ENCODE data around the gene CHMP4A. TPM values are rescaled to one million over a fixed set of nuclear protein-coding genes. Genes with fewer than 3 reads are reported as not detected.

CHMP4A gene
- total and polyA plus RNA-seq, 9 of the 15 experiments (the other 6 are each of a cell fraction or from before 2014, with no cell fraction given) = 28.8 to 104 (median 52.7) TPM

DNA sequence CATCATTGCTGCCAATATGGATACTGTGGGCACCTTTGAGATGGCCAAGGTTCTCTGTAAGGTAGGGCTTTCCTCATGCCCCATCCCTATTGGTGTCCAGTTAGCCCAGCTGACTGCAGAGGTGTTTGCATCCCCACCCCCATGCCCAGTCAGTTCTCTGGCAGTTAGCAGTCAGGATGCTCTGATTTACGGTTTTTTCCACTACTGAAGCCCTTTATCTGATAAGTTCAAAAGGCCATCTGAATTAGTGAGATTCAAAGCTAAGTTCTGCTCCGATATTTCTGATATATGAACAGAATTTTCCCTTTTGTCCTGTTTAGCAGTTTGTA, 20.2 kb upstream of the CHMP4A start (continued):
- TF ChIP-seq, protein P1, sequence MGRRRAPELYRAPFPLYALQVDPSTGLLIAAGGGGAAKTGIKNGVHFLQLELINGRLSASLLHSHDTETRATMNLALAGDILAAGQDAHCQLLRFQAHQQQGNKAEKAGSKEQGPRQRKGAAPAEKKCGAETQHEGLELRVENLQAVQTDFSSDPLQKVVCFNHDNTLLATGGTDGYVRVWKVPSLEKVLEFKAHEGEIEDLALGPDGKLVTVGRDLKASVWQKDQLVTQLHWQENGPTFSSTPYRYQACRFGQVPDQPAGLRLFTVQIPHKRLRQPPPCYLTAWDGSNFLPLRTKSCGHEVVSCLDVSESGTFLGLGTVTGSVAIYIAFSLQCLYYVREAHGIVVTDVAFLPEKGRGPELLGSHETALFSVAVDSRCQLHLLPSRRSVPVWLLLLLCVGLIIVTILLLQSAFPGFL (CRISPR knock-in tag; IDR thresholded peaks at IDR 0.05) = no peak
- TF ChIP-seq PHTF2 (CRISPR knock-in tag; IDR thresholded peaks at IDR 0.05) (no peak), KDM4B (IDR thresholded peaks at IDR 0.05; ENCODE audit: borderline replicate concordance in 2 of 2, low read depth in 1 of 2) (no peak), TEAD1 (CRISPR knock-in tag; IDR thresholded peaks at IDR 0.05) (0 out of 4 replicates have a peak, but pooled peaks of 1 of the 2 experiments have one; percentile 25)

DNA sequence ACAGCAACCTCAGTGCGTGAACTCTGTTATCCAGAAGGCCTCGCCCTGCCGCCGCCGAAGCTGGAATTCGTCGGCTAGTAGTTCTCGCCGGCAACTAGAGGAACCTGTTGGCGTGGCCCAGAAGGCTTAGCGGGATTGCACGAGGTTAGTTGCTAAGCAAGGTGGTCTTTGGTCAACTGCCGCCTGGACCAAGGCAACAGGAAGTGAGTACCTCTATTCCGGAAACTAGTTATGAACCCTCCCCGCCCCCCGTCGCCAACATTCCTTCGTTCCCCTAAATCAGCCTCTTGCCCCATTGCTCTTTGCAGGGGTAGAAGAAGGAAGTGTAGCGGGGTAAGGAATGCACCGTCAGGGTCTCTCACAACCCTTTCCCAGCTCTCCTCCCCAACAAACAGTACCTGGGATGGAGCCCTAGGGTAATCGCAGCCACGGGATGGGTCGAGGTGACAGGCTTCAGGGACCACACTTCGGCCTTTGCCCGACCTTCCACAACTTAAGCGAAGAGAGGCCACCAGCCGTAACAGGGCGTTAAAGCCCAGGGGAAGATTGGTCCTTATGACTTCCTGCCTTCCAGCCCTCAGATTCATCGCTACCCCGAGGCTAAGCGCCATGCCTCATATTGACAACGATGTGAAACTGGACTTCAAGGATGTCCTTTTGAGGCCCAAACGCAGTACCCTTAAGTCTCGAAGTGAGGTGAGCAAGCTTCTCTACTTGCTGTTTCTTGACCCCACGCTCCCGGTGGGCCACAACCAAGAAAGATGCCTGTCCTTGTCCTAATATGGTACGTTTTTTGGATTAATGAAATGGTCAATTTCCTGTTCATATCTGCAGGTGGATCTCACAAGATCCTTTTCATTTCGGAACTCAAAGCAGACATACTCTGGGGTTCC, 19.6 kb upstream of the CHMP4A start, which contains the start of gene GMPR2:
TSS of gene GMPR2 (plus strand) at position 285 of the 893 bp plus-strand sequence. CDS start at position 610, 325 bp downstream.
- Histone ChIP-seq H3K9ac (ENCODE audit: insufficient read depth in 1 of 2, low read depth in 2 of 2, low read length in 2 of 2) (peak within 1 kb of the TSS; percentile 72 to 94), H3K4me1 (replicated peaks in 1 of 2; ENCODE audit: control insufficient read depth in 2 of 2, insufficient read depth in 2 of 2, low read length in 2 of 2) (peaks cover 6 to 15% of the 10 kb centered on the region in 2 experiments), H3K9me1 (ENCODE audit: control insufficient read depth, insufficient read depth, low read length) (no peaks in the 10 kb centered on the region), H3K4me2 (ENCODE audit: insufficient read depth, low read length) (peak within 1 kb of the TSS; percentile 98), H3K36me3 (ENCODE audit: control insufficient read depth, insufficient read depth, low read length) (peaks cover 40% of the 10 kb centered on the region), H3K27me3 (ENCODE audit: control insufficient read depth in 2 of 2, insufficient read depth in 2 of 2, low read length in 2 of 2) (no peaks in the 10 kb centered on the region), H3K27ac (ENCODE audit: extremely low read depth, low read depth, low read length) (peak within 1 kb of the TSS; percentile 89), H4K20me1 (replicated peaks; ENCODE audit: control insufficient read depth, insufficient read depth, low read length) (no peaks in the 10 kb centered on the region), H3K79me2 (ENCODE audit: control insufficient read depth, insufficient read depth, low read length) (peaks cover 39% of the 10 kb centered on the region), H3K4me3 (peak within 1 kb of the TSS; percentile 54), H3K9me3 (replicated peaks; ENCODE audit: control insufficient read depth, insufficient read depth, low read depth, low read length) (no peaks in the 10 kb centered on the region), H2AFZ (ENCODE audit: low read depth, low read length) (peak within 1 kb of the TSS; percentile 99)
- FAIRE-seq (peak; percentile 86), ATAC-seq (peak; percentile 76), DNase-seq (ENCODE audit: extremely low read depth in 1 of 4, low spot score in 3 of 4) (peak; percentile 41 to 71 (median 54))
- CTCF ChIA-PET (ENCODE audit: low intra/inter-chr PET ratio) = no interaction called here
- TSS peak; percentile 63 for BruUV-seq (replicated peaks)
- POLR2A ChIA-PET = interaction anchor here (0.7 kb wide), 1 partner anchor 85 kb away, joined by 3 read pairs; no protein-coding TSS in a partner anchor
- in situ Hi-C loops (cut with MboI) (no loop called here), intact Hi-C loops (cut with micrococcal nuclease) (loop anchor here (2.0 kb wide), 1 partner anchor 16 kb away; the partner anchor contains the start of gene MDP1)
- 2% methylated on average over 38 of the region's 38 CpGs for WGBS (ENCODE audit: insufficient coverage, low coverage, missing lambda C conversion rate)
- TF ChIP-seq ZNF239 (CRISPR knock-in tag; IDR thresholded peaks at IDR 0.05) (no peak), ZBTB7A (IDR thresholded peaks at IDR 0.05; ENCODE audit: borderline replicate concordance, control insufficient read depth, low read depth, low read length) (peak; percentile 13; the same call in 1 of the 2 replicates), MYC (IDR thresholded peaks at IDR 0.05; ENCODE audit: low read depth, low read length) (peak; percentile 29; the same call in 1 of the 2 replicates), MYC (CRISPR knock-in tag; IDR thresholded peaks at IDR 0.05; ENCODE audit: borderline replicate concordance, low read depth) (no peak), POLR2B (IDR thresholded peaks at IDR 0.05; ENCODE audit: low read depth, partially characterized antibody) (peak; percentile 24), SUPT5H (IDR thresholded peaks at IDR 0.05) (peak; percentile 30), ZFPM2 (CRISPR knock-in tag; IDR thresholded peaks at IDR 0.05) (no peak), ZNF584 (CRISPR knock-in tag; IDR thresholded peaks at IDR 0.05; ENCODE audit: low read depth) (0 out of 2 replicates have a peak, but pooled peaks have one; percentile 41), ZFX (CRISPR knock-in tag; IDR thresholded peaks at IDR 0.05) (peak; percentile 66), ETV5 (CRISPR knock-in tag; IDR thresholded peaks at IDR 0.05; ENCODE audit: low read depth) (peak; percentile 43; the same call in 1 of the 2 replicates), TBP (optimal IDR thresholded peaks at IDR 0.05; ENCODE audit: low read depth, low read length) (peak; percentile 5)
- TF ChIP-seq, protein P2, sequence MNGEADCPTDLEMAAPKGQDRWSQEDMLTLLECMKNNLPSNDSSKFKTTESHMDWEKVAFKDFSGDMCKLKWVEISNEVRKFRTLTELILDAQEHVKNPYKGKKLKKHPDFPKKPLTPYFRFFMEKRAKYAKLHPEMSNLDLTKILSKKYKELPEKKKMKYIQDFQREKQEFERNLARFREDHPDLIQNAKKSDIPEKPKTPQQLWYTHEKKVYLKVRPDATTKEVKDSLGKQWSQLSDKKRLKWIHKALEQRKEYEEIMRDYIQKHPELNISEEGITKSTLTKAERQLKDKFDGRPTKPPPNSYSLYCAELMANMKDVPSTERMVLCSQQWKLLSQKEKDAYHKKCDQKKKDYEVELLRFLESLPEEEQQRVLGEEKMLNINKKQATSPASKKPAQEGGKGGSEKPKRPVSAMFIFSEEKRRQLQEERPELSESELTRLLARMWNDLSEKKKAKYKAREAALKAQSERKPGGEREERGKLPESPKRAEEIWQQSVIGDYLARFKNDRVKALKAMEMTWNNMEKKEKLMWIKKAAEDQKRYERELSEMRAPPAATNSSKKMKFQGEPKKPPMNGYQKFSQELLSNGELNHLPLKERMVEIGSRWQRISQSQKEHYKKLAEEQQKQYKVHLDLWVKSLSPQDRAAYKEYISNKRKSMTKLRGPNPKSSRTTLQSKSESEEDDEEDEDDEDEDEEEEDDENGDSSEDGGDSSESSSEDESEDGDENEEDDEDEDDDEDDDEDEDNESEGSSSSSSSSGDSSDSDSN (IDR thresholded peaks at IDR 0.05; ENCODE audit: borderline replicate concordance in 1 of 2, low read depth in 2 of 2, low read length in 2 of 2) = no peak

All from K562 (cell line).